ENCODE measurements around the gene SLC1A1.

- TF ChIP-seq CTCF (IDR thresholded peaks at IDR 0.05; ENCODE audit: low read length) (no peak), EZH2 (IDR thresholded peaks at IDR 0.05; ENCODE audit: borderline replicate concordance, low read length) (no peak)
Measured at GRCh38 chr9:4567601-4568000, 77.3 kb downstream of the SLC1A1 start.

Data from OCI-LY1 (cell line).